Effector memory CD8-positive, alpha-beta T cell (primary cell): ENCODE results near the gene LEMD1.

Source experiments
- ATAC-seq: fragments of 150-1000 bp; cut with Tn5 transposase; replicated peaks from 2 replicates; pipeline ENCODE4 v1.10.0; 2021; ENCODE audit warnings: mild to moderate bottlenecking, moderate library complexity
- DNase-seq, 3 experiments: peaks; one replicate each; pipeline ENCODE4 v3.0.0; 2021
- H3K27ac Mint-ChIP-seq, 2 donors: one replicate each; pipeline ENCODE4 v1.8.0; 2022; ENCODE audit warnings: mild to moderate bottlenecking in 2 of 2, mixed read lengths in 2 of 2, moderate library complexity in 2 of 2
- H3K27me3 Mint-ChIP-seq, 2 donors: one replicate each; pipeline ENCODE4 v1.8.0; 2022; ENCODE audit warnings: mixed read lengths in 2 of 2
- H3K36me3 Mint-ChIP-seq: one replicate; pipeline ENCODE4 v1.8.0; 2022; ENCODE audit warnings: mild to moderate bottlenecking, moderate library complexity, mixed read lengths; ENCODE audit not compliant: insufficient read depth
- H3K4me1 Mint-ChIP-seq, 2 donors: one replicate each; pipeline ENCODE4 v1.8.0; 2022; ENCODE audit warnings: low read depth in 2 of 2, mixed read lengths in 2 of 2
- H3K4me3 Mint-ChIP-seq, 2 donors: one replicate each; pipeline ENCODE4 v1.8.0; 2022; ENCODE audit warnings: mild to moderate bottlenecking in 2 of 2, mixed read lengths in 2 of 2, moderate library complexity in 2 of 2
- H3K9me3 Mint-ChIP-seq, 2 donors: one replicate each; pipeline ENCODE4 v1.8.0; 2022; ENCODE audit warnings: mixed read lengths in 2 of 2
- total RNA-seq, 9 experiments: gene quantifications; one replicate each; lab custom pipeline; 2026; lab: John Stamatoyannopoulos, UW

Gene LEMD1
- 0 to 0.19 (median 0) reads per million in 9 experiments for total RNA-seq

- H3K27me3 Mint-ChIP-seq: peaks cover 0 to 21% of the 10 kb centered on the region in 2 donors
- no peak within 1 kb of the TSS for H3K27ac Mint-ChIP-seq
- no peaks in the 10 kb centered on the region for H3K36me3 Mint-ChIP-seq
- no peaks in the 10 kb centered on the region for H3K9me3 Mint-ChIP-seq
- peaks cover 0 to 2% of the 10 kb centered on the region in 2 donors for H3K4me1 Mint-ChIP-seq
- ATAC-seq (no peak), DNase-seq (no peak)
- H3K4me3 Mint-ChIP-seq: no peak within 1 kb of the TSS
Observed at GRCh38 chr1:205421798-205422197, at the start of gene LEMD1. Gene LEMD1 (minus strand): TSS chr1:205422056. CDS start chr1:205420536, 1,520 bp downstream.

GRCh38 chr1:205470131-205470530 is 48.3 kb upstream of the LEMD1 start:
- no peak for ATAC-seq
- Mint-ChIP-seq H3K4me3 (no peak overlapping the region), H3K27me3 (peaks cover 47 to 67% of the 10 kb centered on the region in 2 donors)

GRCh38 chr1:205466595-205467220 is 44.9 kb upstream of the LEMD1 start:
- Mint-ChIP-seq H3K4me1 (no peaks in the 10 kb centered on the region), H3K27ac (no peak overlapping the region), H3K27me3 (peaks cover 16 to 33% of the 10 kb centered on the region in 2 donors), H3K4me3 (no peak overlapping the region), H3K36me3 (no peaks in the 10 kb centered on the region), H3K9me3 (no peaks in the 10 kb centered on the region)
- DNase-seq: no peak
- ATAC-seq: no peak

More at GRCh38 chr1:205470131-205470530, 48.3 kb upstream of the LEMD1 start:
- DNase-seq: no peak
- H3K4me1 Mint-ChIP-seq: peaks cover 10 to 12% of the 10 kb centered on the region in 2 donors
- peaks cover 0 to 4% of the 10 kb centered on the region in 2 donors for H3K9me3 Mint-ChIP-seq
- no peak overlapping the region for H3K27ac Mint-ChIP-seq
- H3K36me3 Mint-ChIP-seq: no peaks in the 10 kb centered on the region

GRCh38 chr1:205465392-205465791 is 43.5 kb upstream of the LEMD1 start:
- no peak for DNase-seq
- Mint-ChIP-seq H3K36me3 (no peaks in the 10 kb centered on the region), H3K27ac (no peak overlapping the region), H3K27me3 (peaks cover 18 to 28% of the 10 kb centered on the region in 2 donors), H3K4me3 (no peak overlapping the region), H3K9me3 (no peaks in the 10 kb centered on the region), H3K4me1 (no peaks in the 10 kb centered on the region)
- no peak for ATAC-seq

- ATAC-seq: peak; percentile 70
- H3K27ac Mint-ChIP-seq: no peak overlapping the region
- DNase-seq: peak in 2 of 3 experiments; percentile 27 to 28
- H3K4me3 Mint-ChIP-seq: no peak overlapping the region
- H3K27me3 Mint-ChIP-seq: peaks cover 56 to 62% of the 10 kb centered on the region in 2 donors
- peaks cover 12 to 16% of the 10 kb centered on the region in 2 donors for H3K4me1 Mint-ChIP-seq
- H3K36me3 Mint-ChIP-seq: peaks cover 2% of the 10 kb centered on the region
- H3K9me3 Mint-ChIP-seq: no peaks in the 10 kb centered on the region
Observed at GRCh38 chr1:205458777-205459566, 37.1 kb upstream of the LEMD1 start.

- H3K4me1 Mint-ChIP-seq: peaks cover 12 to 16% of the 10 kb centered on the region in 2 donors
- no peaks in the 10 kb centered on the region for H3K9me3 Mint-ChIP-seq
- no peak overlapping the region for H3K27ac Mint-ChIP-seq
- peak overlapping the region; percentile 72 to 79 for H3K4me3 Mint-ChIP-seq
- peaks cover 74 to 81% of the 10 kb centered on the region in 2 donors for H3K27me3 Mint-ChIP-seq
- H3K36me3 Mint-ChIP-seq: peaks cover 2% of the 10 kb centered on the region
- DNase-seq: no peak
- peak; percentile 51 for ATAC-seq
Observed at GRCh38 chr1:205456868-205457745, 35.3 kb upstream of the LEMD1 start.

GRCh38 chr1:205456383-205456867 is 34.6 kb upstream of the LEMD1 start:
- peaks cover 79 to 87% of the 10 kb centered on the region in 2 donors for H3K27me3 Mint-ChIP-seq
- H3K4me1 Mint-ChIP-seq: peaks cover 13 to 16% of the 10 kb centered on the region in 2 donors
- peak overlapping the region in 1 of 2 donors; percentile 61 for H3K27ac Mint-ChIP-seq
- peaks cover 2% of the 10 kb centered on the region for H3K36me3 Mint-ChIP-seq
- DNase-seq (no peak), ATAC-seq (peak; percentile 34)
- no peaks in the 10 kb centered on the region for H3K9me3 Mint-ChIP-seq
- peak overlapping the region; percentile 72 to 79 for H3K4me3 Mint-ChIP-seq

- peak within 1 kb of the TSS in 1 of 2 donors; percentile 61 for H3K27ac Mint-ChIP-seq
- no peaks in the 10 kb centered on the region for H3K9me3 Mint-ChIP-seq
- peaks cover 83 to 94% of the 10 kb centered on the region in 2 donors for H3K27me3 Mint-ChIP-seq
- H3K4me1 Mint-ChIP-seq: peaks cover 15 to 16% of the 10 kb centered on the region in 2 donors
- no peak for DNase-seq
- peaks cover 2% of the 10 kb centered on the region for H3K36me3 Mint-ChIP-seq
- H3K4me3 Mint-ChIP-seq: peak within 1 kb of the TSS; percentile 72 to 79
- ATAC-seq: peak; percentile 23
Observed at GRCh38 chr1:205455581-205456382, 33.9 kb upstream of the LEMD1 start, which contains the start of gene BLACAT1. Gene BLACAT1 (minus strand): TSS chr1:205456045.

- Mint-ChIP-seq H3K4me3 (peak overlapping the region in 1 of 2 donors; percentile 79), H3K9me3 (no peaks in the 10 kb centered on the region), H3K27me3 (peaks cover 81 to 94% of the 10 kb centered on the region in 2 donors), H3K4me1 (peaks cover 15 to 16% of the 10 kb centered on the region in 2 donors), H3K36me3 (peaks cover 2% of the 10 kb centered on the region), H3K27ac (no peak overlapping the region)
- DNase-seq (no peak), ATAC-seq (no peak)
Observed at GRCh38 chr1:205454903-205455335, 33.1 kb upstream of the LEMD1 start.

- DNase-seq: no peak
- no peak overlapping the region for H3K27ac Mint-ChIP-seq
- no peaks in the 10 kb centered on the region for H3K9me3 Mint-ChIP-seq
- peaks cover 18 to 22% of the 10 kb centered on the region in 2 donors for H3K4me1 Mint-ChIP-seq
- no peak for ATAC-seq
- H3K4me3 Mint-ChIP-seq: no peak overlapping the region
- peaks cover 68 to 80% of the 10 kb centered on the region in 2 donors for H3K27me3 Mint-ChIP-seq
- H3K36me3 Mint-ChIP-seq: peaks cover 2% of the 10 kb centered on the region
Observed at GRCh38 chr1:205453466-205453865, 31.6 kb upstream of the LEMD1 start.

GRCh38 chr1:205452933-205453332 is 31.1 kb upstream of the LEMD1 start:
- H3K27ac Mint-ChIP-seq: no peak overlapping the region
- H3K27me3 Mint-ChIP-seq: peaks cover 62 to 75% of the 10 kb centered on the region in 2 donors
- no peaks in the 10 kb centered on the region for H3K9me3 Mint-ChIP-seq

GRCh38 chr1:205452364-205452763 is 30.5 kb upstream of the LEMD1 start:
- Mint-ChIP-seq H3K4me3 (no peak overlapping the region), H3K36me3 (peaks cover 2% of the 10 kb centered on the region), H3K27ac (no peak overlapping the region), H3K4me1 (peaks cover 14 to 15% of the 10 kb centered on the region in 2 donors), H3K27me3 (peaks cover 58 to 69% of the 10 kb centered on the region in 2 donors), H3K9me3 (no peaks in the 10 kb centered on the region)
- no peak for DNase-seq
- no peak for ATAC-seq

More at GRCh38 chr1:205452933-205453332, 31.1 kb upstream of the LEMD1 start:
- peaks cover 18 to 20% of the 10 kb centered on the region in 2 donors for H3K4me1 Mint-ChIP-seq
- ATAC-seq: no peak
- no peak overlapping the region for H3K4me3 Mint-ChIP-seq
- DNase-seq: no peak
- peaks cover 2% of the 10 kb centered on the region for H3K36me3 Mint-ChIP-seq
